NCI-H2081 (cell line): ENCODE data around the gene FGGY.

ENCODE experiments used
- DNase-seq, 2 experiments: peaks; one replicate each; lab custom pipeline; 2025; lab: John Stamatoyannopoulos, UW

The FGGY gene

DNA sequence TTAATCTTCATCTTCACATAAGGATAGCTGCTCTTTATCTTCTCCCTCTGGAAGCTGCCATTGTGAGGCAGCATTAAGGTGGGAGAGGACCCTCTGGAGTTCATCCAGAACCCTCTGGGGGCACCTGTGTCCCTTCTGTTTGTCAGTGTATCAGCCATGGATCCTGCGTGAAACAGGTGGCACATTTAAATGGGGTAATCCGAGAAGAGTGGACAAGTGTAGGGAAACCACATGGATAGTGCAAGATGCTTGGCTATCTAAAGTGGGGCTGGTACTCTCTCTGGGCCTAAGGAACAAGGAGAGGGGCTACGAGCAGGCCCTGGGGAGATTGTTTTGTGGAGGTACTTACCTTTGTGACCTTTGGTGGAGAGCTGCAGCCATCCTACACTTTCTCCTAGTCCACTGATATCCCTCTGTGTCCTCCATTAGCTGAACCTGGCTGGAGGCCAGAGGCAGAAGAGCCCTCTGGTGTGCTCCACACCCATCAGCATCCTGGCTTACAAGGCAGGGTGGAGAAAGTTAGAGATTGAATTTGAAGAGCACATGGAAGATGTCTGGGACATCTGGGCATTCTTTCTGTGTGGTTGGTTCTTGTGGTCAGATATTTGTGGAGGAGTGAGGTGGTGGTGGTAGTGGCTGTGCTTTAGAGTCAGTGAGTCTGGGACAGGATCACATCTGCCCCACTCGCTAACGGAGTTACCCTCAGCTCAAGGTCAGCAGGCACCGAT, 117.7 kb downstream of the FGGY start:
- no peak for DNase-seq

DNA sequence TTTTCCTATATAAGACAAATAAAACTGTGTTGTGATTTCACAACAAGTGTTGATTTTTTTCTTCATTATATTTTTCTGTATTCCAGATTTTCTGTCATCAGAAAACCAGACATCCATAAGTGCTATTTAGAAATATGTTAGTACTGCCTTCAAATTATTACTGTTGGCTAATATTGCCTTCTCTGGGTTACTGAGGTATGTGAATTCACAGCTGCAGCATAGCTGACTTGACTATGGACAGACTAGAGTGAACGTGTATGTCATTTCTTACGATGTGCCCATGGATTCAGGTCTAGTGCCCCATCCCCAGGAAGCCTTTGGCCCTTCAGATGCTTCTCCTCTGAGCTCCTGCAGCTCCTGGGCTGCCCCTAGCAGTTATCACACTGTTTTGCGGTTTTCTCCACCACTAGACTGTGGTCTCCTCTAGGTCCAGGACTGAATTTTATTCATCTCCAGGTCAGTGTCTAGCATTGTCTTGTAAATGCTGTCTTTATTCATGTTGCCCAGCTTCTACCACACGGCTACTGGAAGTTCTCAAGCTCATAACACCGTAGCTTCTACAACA, 118.5 kb downstream of the FGGY start:
- DNase-seq = no peak

DNA sequence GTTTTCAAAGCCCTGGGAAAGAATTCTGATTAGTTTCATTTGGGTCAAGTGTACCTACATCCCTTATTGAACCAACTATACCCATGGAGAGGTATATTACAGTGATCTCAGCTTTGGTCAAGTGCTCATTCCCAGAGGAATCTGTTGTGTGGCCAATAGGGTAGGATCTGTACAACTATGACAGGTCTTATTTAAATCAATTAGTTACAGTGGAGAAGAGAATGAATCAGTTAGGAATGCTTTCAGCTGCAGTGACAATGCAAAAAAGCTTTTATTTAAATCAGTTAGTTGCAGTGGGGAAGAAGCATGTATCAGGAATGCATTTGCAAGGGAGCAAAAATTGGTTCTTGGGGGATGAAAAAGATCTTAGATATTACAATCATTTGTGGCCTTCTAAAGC, 119.0 kb downstream of the FGGY start:
- DNase-seq = no peak

DNA sequence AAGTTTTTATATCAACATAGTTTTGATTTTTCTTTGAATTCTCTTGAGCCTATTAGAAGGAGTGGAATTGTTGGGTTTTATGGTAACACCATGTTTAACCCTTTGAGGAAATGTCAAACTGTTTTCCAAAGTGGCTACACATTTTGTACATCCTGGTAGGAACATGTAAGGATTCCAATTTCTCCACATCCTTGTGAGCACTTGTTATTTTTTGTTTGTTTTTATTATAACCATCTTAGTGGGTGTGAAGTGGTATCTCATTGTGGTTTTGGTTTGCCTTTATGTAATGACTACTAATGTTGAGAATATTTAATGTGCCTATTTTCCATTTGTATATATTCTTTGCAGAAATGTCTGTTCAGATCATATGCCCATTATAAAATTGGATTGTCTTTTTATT, 120.5 kb downstream of the FGGY start:
- no peak for DNase-seq

DNA sequence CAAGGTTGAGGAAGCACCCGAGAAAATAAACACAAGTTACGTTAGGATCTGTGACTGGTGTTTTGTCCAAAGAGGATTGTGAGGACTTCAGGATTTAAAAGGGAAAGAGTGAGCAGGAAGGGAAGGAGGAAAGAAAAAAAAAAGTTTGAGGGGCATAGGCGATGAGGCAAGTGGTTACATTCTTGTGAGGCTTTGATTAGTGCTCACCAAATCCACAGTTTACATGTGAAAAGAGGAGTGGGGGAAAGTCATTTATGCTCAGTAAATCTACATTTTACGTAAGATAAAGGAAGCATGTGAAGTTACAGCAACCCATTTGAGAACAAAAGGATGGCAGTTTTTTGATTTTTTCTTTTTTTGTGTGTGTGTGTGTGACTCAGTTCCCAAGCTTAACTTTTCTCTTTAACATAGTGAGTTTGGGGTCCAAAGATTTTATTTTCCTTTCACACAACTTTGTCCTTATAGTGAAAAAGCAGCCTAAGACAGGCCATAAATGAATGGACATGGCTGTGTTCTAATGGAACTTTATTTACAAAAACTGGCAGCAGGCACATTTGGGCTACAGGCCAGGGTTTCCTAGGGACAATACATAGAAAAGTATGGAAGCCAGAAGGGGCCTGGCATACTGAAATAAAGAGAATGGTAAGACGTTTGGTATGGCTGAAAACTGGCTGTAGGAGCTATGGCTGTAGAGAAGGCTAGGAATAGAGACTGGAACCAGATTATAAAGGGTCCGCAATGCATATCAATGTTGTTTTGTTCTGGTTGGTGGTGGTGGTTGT, 121.7 kb downstream of the FGGY start:
- DNase-seq = no peak

DNA sequence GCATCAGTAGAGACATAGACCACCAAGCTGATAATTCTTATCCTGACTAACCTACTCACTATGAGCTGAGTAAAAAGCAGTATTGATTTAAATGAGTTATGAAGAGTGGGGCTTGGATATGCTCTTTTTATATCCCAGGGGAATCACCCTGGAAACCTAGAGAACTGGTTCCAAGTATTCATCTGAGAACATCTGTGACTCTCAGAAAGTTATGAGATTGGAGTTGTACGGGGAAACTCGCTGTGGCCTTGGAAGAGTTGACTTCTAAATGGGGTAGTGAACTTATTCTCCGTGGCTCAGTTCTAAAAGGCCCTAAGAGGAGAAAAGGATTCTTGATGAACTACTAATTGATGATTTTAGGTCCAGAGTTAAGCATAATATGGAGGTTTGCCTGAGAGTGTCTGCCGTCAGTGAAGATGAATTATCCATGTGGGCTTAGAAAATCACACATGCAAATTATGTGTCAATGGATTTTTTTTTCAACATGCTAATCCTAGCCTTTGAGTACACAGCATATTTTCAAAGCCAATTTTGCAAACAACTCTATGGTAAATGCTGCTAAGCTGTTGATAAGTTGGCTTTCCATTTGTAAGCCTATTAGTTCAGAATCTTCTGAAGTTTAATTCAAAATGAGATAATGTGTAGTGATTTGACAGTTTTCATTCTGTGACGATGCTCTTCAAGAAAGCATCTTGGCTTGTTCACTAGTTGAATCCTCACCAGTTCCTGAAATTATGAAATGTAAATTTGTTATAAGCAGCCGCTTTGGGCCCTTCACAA, 122.7 kb downstream of the FGGY start:
- no peak for DNase-seq

DNA sequence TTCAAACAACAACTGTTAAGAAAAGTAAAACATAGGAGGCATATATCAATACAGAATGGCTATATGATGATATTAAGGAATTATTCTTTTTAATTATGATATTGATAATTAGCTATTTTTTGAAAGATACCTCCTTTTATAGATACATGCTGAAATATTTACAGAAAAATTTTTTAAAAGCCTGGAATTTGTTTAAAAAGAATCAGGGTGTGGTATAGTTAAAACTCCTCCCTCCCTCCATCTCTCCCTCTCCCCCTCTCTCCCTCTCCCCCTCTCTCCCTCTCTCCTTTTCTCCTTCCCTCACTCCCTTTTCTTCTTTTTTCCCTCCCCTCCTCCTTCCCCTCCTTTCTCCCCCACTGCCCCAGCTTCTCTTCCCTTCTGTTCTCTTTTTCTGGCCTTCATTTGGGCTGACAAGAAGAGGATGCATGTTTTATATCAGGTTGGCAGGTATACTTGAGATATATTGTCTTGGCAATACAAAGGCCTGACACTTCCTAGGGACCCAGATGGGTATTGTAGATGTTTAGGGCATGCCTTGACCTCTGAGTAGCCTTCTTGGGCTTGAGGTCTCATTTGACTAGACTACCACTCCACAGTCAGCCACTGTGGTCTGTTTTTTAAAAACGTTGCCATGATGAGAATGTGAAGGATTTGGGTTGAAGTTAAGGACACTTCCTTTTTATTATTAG, 124.5 kb downstream of the FGGY start:
- DNase-seq = no peak

DNA sequence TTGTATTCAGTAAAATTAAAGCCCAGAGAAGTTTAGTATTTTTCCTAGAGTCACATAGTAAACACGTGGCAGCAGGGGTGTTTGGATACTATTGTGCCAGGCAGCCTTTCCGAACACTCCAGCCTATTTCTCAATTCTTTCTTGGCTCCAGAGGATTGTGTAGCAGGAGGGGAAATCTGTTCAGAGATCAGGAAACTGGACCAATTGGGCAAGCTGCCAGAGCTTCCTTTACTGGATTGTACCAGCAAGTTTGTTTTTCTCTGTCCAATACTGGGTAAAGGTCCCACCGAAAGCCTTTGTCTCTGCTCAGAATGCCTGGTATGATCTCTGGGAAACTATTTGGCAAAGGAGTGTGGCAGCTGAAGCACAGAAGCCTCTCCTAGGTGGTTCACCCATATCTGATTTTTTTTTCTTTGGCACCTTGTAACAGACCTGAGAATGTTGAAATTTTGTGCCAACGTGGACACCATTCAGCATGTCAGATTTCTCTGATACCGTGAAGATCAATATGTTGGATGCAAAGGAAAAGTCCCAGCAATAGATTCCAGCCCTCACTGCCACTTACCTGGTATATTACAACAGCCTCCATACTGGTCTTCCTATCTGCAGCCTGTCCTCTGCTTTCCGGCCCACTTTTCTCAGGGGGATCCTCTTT, 126.2 kb downstream of the FGGY start:
- no peak for DNase-seq

DNA sequence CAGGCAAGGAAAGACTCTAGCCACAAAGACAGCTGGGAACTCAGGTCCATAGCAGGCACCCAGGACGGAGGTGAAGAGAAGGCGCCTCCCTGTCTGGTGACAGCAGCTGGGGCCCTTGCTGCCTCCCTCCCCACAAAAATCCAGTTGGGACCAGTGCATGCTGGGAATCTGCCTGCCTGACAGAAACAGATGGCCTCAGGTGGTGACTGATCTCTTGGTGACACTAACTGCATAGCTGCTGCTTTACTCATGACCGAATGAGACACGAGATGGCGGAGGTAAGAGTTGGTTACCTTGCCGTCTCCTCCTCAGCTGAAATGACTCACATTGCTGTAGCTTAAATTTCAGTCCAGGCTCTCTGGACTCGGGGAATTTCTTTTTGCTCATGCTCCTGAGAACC, 130.3 kb downstream of the FGGY start:
- no peak for DNase-seq

DNA sequence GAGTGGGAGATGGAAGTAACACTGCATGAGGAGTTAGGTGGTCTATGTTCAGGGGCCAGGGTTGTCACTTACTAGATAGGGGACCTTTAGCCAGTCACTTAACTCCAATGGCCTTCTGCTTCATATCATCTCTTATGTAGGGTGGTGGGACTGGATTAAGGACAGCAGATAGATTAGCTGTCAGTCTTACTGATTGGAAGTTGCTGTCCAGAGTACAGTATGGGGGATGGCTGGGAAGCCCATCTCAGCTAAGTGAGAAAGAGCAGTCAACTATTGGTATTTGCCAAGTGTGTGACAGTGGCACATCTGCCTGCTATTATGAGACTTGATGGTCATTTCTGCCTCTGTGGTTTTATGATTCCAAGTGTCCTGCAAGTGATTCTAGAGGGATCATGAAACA, 130.9 kb downstream of the FGGY start:
- no peak for DNase-seq

DNA sequence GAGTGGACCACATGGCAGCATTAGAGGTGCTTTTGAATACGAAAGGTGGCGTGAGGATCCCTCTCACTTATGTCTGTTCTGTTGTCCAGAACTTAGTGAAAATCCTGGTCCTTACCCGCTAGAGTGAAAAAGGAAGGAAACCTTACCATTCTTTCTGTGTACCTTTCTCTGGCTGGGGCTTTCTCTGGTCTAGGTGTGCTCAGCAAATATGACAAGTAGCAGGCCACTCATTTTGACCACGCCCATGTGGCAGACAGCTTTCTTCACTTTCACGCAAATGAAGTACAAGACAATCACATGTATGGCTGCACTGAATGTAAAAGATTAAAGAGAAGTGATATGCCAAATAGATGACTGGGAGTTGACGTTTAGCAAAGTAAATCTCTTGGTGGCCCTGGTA, 131.9 kb downstream of the FGGY start:
- no peak for DNase-seq

DNA sequence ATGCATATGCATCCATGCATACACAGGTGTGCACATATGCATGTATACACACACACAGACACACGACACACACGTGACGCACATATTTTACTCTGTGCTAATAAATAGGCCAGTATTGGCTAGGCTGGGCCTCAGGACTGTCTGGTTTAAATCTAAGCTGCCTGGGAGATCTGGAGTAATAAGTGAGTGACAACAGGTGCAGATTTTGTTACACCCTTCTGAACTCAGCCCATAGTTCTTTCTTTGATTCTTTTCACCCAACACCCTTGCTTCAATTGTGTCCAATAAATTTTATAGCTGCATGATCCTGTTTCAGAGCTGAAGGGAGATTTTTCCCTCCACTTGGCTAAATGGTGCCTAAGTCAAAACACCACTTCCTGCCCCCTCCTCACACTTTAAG, 132.8 kb downstream of the FGGY start:
- no peak for DNase-seq

DNA sequence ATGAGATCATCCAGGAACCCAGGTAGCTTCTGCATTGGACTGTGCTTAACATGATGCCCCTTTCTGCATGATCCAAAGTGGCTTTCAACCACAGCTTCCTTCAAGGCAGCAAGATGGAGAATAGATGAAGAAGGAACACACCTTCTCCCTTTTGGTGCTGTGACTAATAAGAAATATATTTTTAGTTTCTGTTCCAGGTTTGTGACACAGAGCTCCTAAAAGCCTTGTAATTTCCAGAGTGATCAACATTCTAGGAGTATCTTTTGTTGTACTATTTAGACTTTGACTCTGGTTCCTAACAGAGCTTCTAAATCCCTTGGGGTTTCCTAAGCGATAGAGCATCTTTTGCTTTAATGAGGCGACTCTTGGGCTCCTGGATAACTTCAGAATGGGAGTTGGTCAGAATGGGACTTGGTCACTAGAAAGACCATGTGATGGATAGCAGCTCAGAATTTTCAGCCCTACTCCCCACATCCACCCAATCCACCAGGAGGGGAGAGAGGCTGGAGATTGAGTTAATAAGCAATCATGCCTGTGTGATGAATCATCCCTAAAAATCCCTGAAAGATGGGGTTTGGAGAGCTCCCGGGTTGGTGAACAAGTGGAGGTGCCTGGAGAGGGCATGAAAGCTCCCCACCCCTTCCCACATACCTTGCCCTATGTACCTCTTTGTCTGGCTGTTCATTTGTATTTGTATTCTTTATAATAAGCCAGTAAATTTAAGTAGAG, 134.8 kb downstream of the FGGY start:
- no peak for DNase-seq

DNA sequence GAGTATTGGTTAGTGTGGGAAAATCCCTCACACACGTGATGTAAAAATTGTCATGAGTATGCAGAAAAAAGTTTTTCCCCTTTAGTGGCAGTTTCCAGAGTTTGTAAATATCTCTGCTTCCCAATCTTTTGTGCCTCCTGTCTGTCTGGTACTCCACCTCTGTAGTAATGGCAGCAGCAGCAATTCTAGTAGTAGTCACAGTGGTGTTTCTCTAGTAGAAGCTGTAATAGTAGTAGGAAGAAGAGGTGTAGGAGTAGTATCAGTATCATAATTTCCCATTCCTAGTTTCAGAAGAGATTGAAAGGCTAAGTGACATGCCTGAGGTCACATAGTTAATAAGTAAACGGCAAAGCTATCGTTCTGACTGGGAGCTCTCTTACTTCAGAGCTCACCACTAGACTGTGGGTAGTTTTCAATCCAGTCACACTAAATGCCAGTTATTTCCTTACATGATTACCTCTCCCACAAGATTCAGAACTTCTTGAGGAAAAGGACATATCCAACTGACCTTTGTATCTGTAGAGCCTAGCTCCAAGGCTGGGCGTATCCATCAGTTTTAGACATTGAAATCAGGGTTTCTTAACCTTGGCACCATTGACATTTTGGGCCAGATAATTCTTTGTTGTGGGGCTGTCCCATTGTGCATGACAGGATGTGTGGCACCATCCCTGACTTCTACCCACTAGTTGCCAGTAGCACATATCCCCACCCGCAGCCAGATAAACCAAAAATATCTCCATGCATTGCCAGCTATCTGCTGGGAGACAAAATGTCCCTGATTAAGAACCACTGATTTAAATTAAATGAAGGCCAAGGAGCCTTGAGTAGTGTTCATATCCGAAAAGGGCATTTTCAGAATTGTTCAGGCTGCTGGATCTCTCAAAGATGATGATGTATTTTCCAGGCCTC, 135.9 kb downstream of the FGGY start:
- DNase-seq = no peak

DNA sequence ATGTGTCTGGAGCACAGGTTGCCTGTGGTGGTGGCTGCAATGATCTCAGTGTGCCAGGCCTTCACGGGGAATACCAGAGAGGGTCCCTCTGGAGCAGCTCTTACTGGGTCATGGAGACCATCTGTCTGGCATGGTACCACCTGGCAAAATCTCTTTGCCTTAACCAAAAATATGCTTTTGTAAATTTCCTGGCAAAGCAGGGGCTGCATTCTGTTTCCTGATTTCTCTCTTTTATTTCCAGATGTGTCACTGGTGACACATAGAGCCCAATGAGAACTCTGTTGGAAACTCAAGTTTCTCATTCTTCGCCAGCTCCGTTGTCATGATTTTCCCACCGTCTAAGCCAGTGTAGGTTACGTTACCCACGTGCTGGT, 136.5 kb downstream of the FGGY start:
- no peak for DNase-seq

DNA sequence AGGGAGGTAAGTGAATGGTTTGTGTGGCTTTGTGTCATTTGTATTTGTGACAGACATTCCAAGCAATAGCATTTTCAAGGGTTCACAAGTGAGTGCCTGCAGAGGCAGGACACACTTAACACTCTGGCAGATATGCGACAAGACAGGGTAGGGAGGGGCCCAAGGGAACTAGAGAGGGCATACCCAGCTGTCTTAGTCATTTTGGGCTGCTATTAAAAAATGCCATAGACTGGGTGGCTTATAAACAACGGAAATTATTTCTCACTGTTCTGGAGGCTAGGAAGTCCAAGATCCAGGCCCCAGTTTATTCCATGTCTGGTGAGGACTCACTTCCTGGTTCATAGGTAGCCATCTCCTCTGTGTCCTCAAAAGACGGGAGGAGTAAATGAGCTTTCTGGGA, 137.4 kb downstream of the FGGY start:
- no peak for DNase-seq

DNA sequence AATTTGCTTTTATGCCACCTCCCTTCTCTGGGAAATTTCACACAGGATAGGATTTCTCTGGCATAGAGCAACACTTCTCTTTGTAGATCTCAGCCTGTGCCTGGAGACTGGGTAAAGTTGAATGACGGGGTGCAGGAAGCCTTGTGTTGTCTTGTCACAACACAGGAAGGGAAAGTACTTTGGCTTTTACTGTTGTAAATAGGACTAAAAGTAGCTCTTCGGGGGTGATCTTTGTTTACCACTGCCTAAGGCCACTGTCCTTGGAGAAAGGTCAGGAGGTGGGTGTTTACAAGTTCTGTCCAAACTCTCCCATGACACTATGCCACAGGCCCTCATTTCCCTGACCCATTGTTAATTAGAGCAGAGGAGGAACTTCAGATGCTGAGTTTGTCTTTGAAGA, 139.7 kb downstream of the FGGY start:
- DNase-seq = no peak

DNA sequence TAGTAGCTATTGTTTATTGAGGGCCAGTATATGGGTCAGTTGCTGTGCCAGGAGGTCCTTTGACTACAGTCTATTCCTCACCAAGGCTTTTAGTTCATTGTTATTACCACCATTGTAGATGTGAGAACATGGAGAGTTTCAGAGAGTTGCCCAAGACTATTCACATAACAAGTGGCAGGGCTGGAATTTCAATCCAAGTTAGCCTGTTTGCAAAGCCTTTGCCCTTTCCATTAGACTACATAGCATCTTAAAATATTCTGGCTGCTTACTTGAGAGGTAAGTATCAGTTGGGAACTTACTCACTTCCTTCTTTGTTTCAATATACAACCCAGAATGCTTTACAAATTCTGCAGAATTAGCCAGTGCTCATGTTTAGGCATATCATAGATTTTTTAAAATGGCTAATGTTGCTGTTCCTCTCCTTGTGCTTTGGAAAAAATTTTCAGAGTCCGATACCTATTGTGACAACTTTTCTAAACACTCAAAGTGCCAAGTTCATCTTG, 141.2 kb downstream of the FGGY start:
- no peak for DNase-seq

DNA sequence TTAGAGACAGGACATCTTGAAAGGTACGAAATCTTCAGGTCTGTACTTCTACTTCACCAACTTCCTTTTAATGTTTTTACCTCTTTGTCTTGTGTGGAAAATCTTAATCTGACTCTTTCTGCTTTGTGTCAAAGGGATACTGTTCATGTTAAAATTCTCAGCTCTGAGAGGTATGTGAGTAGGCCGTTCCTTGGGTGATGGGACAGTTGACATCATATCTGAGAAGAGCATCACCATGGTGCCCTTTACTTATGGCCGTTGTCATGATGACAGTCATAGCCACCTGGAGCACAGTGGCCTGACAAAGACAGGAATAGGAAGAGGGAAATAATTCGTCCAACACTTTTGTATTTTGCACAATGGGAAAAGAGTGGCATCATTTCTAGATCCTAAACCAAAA, 145.6 kb downstream of the FGGY start:
- DNase-seq = no peak

DNA sequence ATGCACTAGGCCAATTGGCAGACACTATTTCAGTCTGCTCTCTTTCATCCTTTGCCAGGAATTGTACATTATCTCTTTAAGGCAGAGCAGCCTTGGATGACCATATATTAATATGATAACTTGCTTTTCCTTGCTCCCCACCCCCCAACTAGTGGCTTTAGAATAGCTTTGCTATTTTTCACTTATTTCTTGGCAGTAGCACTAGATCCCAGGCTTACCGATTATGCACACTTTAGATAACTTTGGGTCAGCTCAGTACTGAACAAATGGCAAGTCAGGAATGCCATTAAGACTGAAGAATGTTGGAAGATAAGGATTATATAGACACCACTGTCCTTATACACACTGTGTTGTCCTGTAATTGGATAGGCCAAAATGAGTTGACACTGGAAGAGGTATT, 146.4 kb downstream of the FGGY start:
- no peak for DNase-seq
